Endothelial cell (in vitro differentiated cells): ENCODE data around the gene TMED4. TPM values are rescaled to one million over a fixed set of nuclear protein-coding genes. Genes with fewer than 3 reads are reported as not detected.

ENCODE experiments used
- DNase-seq: peaks from one replicate; pipeline ENCODE4 v3.0.0; 2021; ENCODE audit warnings: low spot score
- H3K27ac Mint-ChIP-seq: one replicate; pipeline ENCODE4 v1.8.0; 2021; ENCODE audit warnings: mixed read lengths, inconsistent platforms; ENCODE audit not compliant: unreplicated experiment
- H3K27me3 Mint-ChIP-seq: one replicate; pipeline ENCODE4 v1.8.0; 2021; ENCODE audit warnings: mild to moderate bottlenecking, moderate library complexity, mixed read lengths, inconsistent platforms; ENCODE audit not compliant: unreplicated experiment
- H3K36me3 Mint-ChIP-seq: one replicate; pipeline ENCODE4 v1.8.0; 2021; ENCODE audit warnings: mild to moderate bottlenecking, low read depth, mixed read lengths, inconsistent platforms; ENCODE audit not compliant: unreplicated experiment
- H3K4me1 Mint-ChIP-seq: one replicate; pipeline ENCODE4 v1.8.0; 2021; ENCODE audit warnings: mild to moderate bottlenecking, mixed read lengths, inconsistent platforms; ENCODE audit not compliant: unreplicated experiment
- H3K4me3 Mint-ChIP-seq: one replicate; pipeline ENCODE4 v1.8.0; 2021; ENCODE audit warnings: mild to moderate bottlenecking, mixed read lengths, inconsistent platforms; ENCODE audit not compliant: unreplicated experiment
- H3K9me3 Mint-ChIP-seq: one replicate; pipeline ENCODE4 v1.8.0; 2021; ENCODE audit warnings: mixed read lengths, inconsistent platforms; ENCODE audit not compliant: unreplicated experiment
- total RNA-seq: library from RNA; stranded (reverse); fragmentation: NEBNext Ultra II Directional; extraction: Animal tissue kit (Norgen Biotek cat#: 25700); gene quantifications from one replicate; pipeline ENCODE4 v1.2.1, GENCODE V29; 2021; ENCODE audit not compliant: unreplicated experiment
- TF ChIP-seq, protein P1 (sequence below): fragments of 200-600 bp; sonication (generic); IDR thresholded peaks from one replicate; pipeline ENCODE4 v1.5.0; 2021; ENCODE audit warnings: antibody characterized with exemption; ENCODE audit not compliant: unreplicated experiment

Gene TMED4
- total RNA-seq, 1 donor from 2014 or later: 79.4 TPM

- no peaks in the 10 kb centered on the region for H3K36me3 Mint-ChIP-seq
- no peak for DNase-seq
- TF ChIP-seq, protein P1, sequence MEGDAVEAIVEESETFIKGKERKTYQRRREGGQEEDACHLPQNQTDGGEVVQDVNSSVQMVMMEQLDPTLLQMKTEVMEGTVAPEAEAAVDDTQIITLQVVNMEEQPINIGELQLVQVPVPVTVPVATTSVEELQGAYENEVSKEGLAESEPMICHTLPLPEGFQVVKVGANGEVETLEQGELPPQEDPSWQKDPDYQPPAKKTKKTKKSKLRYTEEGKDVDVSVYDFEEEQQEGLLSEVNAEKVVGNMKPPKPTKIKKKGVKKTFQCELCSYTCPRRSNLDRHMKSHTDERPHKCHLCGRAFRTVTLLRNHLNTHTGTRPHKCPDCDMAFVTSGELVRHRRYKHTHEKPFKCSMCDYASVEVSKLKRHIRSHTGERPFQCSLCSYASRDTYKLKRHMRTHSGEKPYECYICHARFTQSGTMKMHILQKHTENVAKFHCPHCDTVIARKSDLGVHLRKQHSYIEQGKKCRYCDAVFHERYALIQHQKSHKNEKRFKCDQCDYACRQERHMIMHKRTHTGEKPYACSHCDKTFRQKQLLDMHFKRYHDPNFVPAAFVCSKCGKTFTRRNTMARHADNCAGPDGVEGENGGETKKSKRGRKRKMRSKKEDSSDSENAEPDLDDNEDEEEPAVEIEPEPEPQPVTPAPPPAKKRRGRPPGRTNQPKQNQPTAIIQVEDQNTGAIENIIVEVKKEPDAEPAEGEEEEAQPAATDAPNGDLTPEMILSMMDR: no peak
- H3K27me3 Mint-ChIP-seq: peaks cover 16% of the 10 kb centered on the region
- H3K4me1 Mint-ChIP-seq: no peaks in the 10 kb centered on the region
- no peak overlapping the region for H3K4me3 Mint-ChIP-seq
- H3K27ac Mint-ChIP-seq: no peak overlapping the region
- H3K9me3 Mint-ChIP-seq: no peaks in the 10 kb centered on the region
These were observed 47.9 kb downstream of the TMED4 start for GRCh38 chr7:44534087-44534486.

DNA sequence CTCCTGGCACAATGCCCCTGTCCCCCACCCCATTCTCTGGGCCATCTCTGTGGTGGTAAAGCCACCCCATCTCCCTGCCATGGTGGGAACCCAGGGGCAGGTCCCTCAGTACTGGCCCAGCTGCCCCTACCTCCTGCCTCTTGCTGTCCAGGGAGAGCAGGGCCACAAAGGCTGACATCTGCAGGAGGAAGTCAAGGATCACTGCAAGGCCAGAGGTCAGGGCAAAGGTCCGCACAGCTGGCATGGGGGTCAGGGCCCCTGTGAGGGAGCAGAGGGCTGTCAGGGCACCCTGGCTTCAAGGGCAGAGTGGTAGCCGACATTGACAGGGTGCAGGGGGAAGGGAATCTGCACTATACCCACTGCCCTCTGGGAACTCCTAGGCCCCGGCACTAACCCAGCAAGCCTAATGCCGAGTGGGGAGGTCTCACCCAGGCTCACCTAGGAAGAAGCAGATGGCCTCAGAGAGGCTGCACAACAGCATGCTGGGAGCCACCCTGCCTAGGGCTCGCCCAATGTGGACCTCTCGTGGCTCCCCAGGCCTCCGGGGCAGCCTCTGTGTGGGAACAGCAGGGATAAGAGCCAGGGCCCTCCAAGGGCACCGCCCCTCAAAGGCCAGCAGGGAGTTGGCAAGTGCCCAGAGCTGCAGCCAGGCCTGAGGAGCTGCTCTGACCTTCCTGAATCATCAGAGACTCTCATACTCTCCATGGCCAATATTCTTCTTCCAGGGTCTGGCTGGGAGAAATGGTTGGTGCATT, 48.6 kb downstream of the TMED4 start:
- Mint-ChIP-seq H3K36me3 (no peaks in the 10 kb centered on the region), H3K9me3 (no peaks in the 10 kb centered on the region), H3K27me3 (peaks cover 16% of the 10 kb centered on the region), H3K27ac (no peak overlapping the region), H3K4me3 (no peak overlapping the region), H3K4me1 (no peaks in the 10 kb centered on the region)
- TF ChIP-seq, protein P1: no peak
- no peak for DNase-seq

DNA sequence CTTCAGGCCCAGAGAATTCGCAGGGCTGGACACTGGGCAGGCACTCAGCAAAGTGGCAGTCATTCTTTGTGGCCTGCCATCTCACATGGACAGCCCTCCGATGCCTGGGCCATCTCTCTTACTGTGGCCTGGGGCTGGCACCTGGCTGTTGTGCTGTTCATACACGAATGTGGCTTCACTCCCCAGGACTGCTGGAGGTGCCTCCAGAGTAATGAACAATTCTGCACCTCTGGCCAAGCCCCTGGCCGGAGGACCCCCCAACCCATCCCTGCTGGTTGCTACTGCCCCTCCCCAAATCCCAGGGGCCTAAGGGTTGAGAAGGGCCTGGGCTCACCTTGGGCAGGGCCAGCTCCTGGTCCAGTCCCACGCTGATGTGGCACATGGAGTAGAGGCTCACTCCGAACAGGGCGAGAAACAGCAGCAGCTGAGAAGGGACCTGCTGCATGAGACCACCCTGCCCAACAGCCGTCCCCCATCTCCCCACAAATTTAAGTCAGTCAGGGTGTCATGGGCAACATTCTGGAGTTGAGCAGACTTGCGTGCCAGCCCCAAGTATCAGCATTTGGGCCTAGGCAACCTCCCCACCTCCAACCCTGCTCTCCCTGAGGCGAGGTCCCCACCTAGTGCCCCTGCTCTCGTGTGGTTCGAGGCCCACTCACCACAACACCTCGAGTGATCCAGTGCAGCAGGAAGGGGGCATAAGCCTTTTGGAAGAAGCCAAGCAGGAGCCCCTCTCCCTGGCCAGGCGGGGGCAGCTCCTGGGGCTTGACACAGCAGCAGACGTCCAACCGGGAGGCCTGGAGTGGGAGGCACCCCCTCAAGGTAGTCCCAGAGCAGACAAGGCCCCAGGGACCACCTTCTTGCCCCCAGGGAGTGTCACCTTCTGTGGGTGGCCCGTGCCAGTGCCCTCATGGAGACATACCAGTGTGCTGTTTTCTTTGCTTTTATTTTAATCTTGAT, 50.3 kb downstream of the TMED4 start:
- Mint-ChIP-seq H3K9me3 (no peaks in the 10 kb centered on the region), H3K27ac (no peak overlapping the region)
- TF ChIP-seq, protein P1: no peak

GRCh38 chr7:44530990-44531389, 51.0 kb downstream of the TMED4 start:
- no peak for DNase-seq
- H3K36me3 Mint-ChIP-seq: no peaks in the 10 kb centered on the region
- no peaks in the 10 kb centered on the region for H3K4me1 Mint-ChIP-seq
- H3K27me3 Mint-ChIP-seq: peaks cover 9% of the 10 kb centered on the region
- H3K9me3 Mint-ChIP-seq: no peaks in the 10 kb centered on the region
- H3K27ac Mint-ChIP-seq: no peak overlapping the region
- H3K4me3 Mint-ChIP-seq: no peak overlapping the region
- TF ChIP-seq, protein P1: no peak

More for the DNA sequence above, 50.3 kb downstream of the TMED4 start:
- Mint-ChIP-seq H3K36me3 (no peaks in the 10 kb centered on the region), H3K4me3 (no peak overlapping the region), H3K27me3 (peaks cover 11% of the 10 kb centered on the region), H3K4me1 (no peaks in the 10 kb centered on the region)
- no peak for DNase-seq

Other genes starting within 250 kb of the TMED4 start
- gene NUDCD3, start 91.6 kb downstream of the TMED4 start, total RNA-seq: 97.5 TPM
- gene NPC1L1, start 40.9 kb downstream of the TMED4 start, total RNA-seq: not detected
- gene DDX56, start 8.3 kb downstream of the TMED4 start, total RNA-seq: 71.6 TPM
- 67.1 TPM for gene OGDH, start 24.4 kb upstream of the TMED4 start, total RNA-seq
- gene ZMIZ2, start 166.6 kb upstream of the TMED4 start, total RNA-seq: 70.9 TPM
- gene PPIA, start 214.4 kb upstream of the TMED4 start, total RNA-seq: 1,721 TPM